Right forelimb (tissue), 1 donor: Measurements from ENCODE around the gene HTD2.
"Not testable (repeated sequence)": the region's sequence is repeated elsewhere in the genome, so short reads cannot be mapped to it uniquely, and the experiment has no call there.

Experiments used
- DNase-seq: peaks from one replicate; pipeline ENCODE4 v3.0.0-alpha.2; 2018

The HTD2 gene

DNA sequence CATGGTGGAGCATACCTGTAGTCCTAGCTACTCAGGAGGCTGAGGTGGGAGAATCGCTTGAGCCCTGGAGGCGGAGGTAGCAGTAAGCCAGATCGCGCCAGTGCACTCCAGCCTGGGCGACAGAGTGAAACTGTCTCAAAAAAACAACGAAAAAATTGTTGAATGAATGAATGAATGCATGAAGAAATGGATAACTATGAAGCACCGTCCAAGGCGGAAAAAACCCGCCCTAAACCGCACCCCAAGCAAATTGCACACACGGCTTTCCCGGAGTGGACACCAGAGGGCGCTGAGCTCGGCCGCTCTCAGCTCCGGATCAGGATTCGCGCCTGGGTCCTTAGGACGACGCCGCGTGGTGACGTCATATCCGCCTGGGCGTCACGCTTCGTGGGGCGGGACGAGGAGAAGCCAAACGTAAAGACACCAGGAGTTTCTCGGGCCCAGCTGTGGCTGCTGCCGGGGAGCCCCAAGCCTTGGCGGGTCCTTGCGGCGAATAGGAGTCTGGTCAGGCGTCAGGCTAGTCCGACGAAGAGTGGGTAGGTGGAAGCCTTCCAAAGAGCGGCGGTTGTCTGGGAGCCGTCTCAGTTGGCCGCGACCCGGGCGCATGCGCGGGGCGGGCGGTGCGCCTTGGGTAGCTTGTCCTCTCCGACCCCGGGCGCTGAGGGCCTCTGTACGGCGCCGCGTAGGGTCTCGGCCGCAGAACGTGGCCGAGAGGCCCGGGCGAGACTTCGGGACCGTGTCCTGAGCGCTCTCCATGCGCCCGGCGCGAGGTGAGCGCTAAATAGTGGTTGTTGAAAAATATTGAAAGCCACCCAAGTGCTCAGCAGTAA, at the start of gene HTD2, which contains the start of gene RPP14:
HTD2 (plus strand) TSS at position 639 of the 830 bp plus-strand sequence. CDS start 11,094 bp downstream, outside the sequence.
RPP14 (plus strand) TSS at position 364 of the 830 bp plus-strand sequence. CDS start 4,085 bp downstream, outside the sequence.
- DNase-seq: peak; percentile 100

DNA sequence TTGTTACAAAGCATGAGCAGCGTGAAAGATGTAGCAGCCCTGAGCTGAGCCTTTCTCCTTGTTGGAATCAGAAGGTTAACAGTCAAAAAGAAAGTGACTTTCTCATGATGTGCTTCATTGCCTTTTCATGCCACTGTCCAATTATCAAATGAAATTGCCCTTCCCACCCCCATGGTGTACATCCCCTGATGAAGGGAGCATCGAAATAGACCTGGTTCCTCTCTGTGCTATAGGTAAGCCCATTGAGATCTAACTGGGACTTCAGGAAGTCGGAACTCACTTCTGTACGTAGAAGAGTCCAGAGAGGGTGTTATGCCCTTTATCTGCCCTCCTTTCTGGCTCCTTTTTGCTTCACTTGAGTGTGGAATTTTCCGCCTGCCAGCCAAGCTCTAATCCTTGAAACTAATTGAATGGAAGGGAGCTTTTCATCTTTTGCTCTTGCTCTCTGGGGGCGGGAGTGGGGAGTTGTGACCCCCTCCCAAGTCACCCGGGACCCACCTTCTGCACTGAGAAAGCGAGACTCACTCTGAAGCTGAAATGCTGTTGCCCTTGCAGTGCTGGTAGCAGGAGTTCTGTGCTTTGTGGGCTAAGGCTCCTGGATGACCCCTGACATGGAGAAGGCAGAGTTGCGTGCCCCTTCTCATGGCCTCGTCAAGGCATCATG, 47.8 kb upstream of the HTD2 start:
- DNase-seq: no peak

DNA sequence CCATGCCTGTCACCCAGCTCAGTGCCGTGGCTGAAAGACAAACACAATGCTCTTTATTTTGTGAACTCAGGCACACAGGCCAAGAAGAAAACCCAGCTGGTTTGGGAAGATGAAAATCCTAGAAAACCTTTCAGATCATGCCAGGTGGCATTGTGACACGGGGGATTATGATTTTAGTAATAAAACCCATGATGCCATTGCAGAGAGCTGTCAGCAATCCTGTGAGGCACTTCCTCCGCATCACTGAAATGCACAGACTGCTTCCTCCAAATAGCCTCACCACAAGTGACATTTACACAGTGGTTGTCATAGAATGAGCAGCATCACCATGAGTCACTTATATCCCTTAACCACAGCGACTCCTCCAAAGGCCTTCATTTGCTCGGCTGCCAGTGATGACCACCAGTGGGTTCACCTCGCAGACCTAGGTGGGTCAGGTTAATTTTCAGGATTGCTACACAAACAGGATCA, 46.0 kb upstream of the HTD2 start:
- no peak for DNase-seq

DNA sequence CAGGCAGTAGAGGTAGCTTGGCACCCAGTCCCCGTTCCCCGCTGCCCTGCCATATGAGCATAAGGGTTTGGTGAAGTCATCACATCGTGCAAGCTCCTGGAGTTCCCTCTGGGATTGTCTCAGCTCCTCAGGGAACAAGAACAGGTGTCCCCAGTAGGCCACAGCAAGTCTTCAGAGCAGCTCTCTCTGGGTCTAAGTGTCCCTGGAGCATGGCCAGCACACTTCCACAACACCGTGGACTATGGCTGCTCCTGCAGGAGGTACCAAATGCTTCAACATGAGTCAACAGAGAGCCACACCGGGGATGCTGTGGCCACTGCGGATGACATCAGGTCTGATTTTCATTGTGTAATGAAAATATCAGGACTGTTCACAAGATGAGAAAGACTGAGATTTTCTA, 45.6 kb upstream of the HTD2 start:
- no peak for DNase-seq

DNA sequence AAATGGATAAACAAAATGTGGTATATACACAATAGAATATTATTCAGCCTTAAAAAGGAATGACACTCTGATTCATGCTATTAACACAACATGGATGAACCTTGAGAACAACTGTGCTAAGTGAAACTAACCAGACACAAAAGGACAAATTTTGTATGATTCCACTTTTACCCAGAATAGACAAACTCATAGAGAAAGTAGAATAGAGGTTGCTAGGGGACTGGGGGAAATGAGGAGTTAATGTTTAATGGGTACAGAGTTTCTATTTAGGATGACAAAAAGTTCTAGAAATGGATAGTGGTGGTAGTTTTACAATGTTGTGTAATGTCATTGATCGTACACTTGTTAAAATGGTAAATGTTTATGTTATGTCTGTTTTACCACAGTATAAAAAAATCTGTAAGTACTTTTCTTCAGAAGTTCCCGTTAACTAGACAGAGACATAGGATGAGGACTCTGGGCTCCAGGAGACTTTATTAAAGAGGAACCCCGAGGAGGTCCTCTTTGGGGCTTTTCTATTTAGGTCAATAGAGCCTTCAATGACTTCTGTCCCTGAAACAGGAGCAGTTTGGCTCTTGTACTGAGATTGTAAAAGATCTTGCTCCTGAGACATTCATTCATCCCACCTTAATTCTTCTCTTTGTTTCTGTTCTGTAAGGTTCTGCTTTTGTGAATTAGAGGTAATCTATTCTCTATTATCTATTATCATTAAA, 44.2 kb upstream of the HTD2 start:
- no peak for DNase-seq

DNA sequence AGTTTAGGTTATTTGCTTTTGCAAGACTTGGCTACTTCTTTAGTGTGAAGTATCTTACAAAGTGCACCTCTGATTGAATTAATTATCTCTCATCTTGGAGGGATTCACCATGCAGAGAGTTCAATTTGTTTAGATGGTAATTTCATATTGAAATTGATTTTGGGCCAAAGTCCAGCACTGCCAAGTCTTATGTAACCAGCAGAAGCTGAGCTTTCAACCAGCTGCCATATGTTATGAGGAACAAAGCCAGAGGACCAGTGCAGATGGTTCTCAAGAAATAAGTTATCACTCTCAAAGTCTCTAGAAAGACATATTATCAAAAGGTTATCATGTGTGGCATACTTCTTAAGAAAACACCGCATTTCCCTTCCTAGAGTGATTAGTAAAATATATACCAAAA, 39.7 kb upstream of the HTD2 start:
- no peak for DNase-seq

DNA sequence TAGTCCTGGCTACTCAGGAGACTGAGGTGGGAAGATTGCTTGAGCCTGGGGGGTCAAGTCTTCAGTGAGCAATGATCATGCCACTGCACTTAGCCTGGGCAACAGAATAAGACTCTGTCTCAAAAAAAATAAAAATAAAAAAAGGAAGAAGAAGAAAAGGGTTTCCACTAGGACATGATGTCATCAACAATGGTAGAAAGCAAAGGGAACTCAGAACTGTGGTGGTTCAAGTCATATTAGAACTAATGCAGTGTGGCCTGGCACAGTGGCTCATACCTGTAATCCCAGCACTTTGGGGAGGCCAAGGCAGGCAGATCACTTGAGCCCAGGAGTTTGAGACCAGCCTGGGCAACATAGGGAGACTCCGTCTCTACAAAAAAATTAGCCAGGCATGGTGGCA, 38.8 kb upstream of the HTD2 start:
- not testable (repeated sequence) for DNase-seq

DNA sequence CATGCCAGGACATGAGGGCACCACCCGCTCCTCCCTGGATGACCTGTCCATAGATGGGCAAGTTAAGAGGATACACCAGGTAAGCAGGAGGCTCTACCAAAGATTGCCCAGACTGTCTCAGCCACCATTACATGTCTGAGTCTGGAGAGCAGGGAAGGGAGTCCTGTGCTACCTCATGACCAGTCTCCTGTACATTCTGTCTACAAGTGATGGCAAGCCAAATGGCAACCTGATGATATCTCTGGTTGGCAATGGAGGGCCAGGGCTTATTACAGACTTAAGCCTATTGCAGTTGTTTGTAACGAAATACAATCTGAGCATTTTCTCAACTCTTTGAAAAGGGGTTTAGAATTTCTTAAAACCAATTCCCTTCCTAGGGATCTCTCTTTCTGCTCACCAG, 37.0 kb upstream of the HTD2 start:
- DNase-seq: no peak

DNA sequence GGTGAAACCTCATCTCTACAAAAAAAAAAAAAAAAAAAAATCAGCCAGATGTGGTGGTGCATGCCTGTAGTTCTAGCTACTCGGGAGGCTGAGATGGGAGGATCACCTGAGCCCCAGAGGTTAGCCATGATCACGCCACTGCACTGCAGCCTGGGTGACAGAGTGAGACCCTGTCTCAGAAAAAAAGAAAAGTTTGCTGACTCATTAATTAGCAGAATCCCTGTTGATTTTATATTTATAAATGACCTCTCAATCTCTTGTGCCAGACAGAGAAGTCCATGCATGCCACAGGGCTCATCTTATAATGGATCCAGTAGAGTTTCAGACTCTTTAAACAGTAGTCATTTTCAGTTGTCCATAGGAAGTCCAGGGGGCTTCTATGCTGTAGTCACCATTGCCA, 35.8 kb upstream of the HTD2 start:
- DNase-seq: no peak

DNA sequence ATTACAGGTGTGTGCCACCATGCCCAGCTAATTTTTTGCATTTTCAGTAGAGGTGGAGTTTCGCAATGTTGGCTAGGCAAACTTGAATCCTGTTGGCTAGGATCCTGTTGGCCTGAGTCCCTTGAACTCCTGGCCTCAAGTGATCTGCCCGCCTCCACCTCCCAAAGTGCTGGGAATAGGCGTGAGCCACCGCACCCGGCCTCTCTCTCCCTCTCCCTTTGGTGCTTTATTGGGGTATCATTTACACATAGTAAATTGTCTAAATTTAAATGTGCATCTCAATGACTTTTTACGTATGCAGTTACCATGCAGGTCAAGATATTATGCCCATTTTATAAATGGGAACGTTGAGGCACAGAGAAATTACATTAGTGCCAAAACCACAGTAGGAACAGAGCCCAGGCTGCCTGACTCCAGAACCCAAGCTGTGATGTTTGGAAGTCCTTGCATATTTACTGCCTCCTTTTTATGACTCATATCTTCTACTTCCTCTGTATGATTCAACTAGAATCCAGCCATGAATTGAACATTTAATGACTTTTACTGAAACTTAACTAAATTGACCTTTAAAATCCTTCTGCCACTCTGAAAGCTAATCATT, 34.3 kb upstream of the HTD2 start:
- no peak for DNase-seq

DNA sequence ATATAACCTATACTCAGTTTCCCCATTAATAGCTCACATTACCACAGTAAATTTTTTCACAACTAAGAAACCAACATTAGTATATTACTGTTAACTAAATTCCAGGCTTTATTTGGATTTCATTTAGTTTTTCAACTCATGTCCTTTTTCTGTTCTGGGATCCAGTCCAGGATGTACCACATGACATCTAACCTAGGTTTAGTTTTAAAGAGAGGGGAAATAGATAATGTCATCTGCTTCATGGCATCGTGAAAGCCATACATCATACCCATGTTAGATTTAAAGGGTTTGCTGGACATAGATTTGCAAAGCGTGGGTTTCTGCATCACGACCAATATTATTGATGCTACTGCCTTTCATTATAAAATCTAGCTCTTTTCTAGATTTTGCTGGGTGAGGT, 33.4 kb upstream of the HTD2 start:
- DNase-seq: no peak

DNA sequence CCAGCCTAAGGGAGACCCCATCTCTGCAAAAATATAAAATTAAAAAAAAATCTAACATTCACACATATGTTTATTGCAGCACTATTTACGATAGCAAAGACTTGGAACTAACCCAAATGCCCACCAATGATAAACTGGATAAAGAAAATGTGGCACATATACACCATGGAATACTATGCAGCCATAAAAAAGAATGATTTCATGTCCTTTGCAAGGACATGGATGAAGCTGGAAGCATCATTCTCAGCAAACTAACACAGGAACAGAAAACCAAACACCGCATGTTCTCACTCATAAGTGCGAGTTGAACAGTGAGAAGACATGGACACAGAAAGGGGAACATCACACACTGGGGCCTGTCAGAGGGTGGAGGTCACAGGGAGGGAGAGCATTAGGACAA, 33.0 kb upstream of the HTD2 start:
- not testable (repeated sequence) for DNase-seq

DNA sequence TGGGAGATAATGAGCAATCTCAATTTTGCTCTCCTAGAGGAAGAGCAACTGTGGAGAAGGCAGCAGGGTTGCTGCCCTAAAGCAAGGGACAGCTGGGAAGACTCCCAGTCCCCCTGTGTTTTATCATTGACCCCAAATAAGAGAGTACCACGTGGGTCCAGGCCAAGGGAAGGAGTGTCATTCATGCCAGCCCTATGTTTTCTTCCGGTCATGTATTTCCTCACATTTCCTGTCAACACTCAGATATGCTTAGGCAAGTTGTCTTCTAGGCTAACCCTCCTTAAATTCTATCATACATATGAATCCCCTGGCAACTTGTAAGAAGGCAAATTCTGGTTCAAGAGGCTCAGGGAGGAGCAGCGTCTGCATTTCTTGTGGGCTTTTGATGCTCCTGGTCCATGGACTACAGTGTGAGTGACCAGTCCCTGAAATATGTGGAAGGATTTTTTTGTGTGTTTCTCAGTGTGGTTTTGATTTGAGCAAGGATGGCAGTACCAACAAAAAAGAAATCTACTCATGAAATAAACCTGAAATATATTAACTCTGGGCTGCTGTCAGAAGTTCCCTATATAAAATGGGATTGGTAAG, 32.2 kb upstream of the HTD2 start:
- DNase-seq: no peak

DNA sequence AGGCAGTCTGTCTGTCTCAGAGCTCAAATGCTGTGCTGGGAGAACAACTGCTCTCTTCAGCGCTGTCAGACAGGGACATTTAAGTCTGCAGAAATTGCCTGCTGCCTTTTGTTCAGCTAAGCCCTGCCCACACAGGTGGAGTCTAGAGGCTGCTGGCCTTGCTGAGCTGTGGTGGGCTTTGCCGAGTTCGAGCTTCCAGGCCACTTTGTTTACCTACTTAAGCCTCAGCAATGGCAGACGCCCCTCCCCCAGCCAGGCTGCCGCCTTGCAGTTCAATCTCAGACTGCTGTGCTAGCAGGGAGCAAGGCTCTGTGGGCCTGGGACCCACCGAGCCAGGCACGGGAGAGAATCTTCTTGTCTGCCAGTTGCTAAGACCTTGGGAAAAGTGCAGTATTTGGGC, 25.3 kb upstream of the HTD2 start:
- no peak for DNase-seq

DNA sequence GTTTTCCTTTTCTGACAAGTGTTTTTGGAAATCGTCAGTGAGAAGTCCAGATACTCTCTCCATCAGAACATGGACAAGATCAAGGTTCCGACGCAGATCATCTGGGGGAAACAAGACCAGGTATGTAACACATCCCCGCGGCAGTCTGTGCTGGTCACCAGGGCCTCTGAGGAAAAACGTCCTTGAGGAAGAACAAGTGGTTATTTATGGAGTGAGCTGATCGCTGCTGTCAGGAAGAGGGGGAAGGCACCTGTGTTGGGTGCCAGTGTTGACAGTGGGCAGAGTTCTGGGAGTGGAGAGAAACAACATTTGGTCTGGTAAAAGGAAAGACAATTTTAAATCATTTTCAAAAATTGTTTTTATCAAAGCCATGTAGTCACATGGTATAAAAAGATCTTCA, 21.0 kb upstream of the HTD2 start:
- DNase-seq: no peak

DNA sequence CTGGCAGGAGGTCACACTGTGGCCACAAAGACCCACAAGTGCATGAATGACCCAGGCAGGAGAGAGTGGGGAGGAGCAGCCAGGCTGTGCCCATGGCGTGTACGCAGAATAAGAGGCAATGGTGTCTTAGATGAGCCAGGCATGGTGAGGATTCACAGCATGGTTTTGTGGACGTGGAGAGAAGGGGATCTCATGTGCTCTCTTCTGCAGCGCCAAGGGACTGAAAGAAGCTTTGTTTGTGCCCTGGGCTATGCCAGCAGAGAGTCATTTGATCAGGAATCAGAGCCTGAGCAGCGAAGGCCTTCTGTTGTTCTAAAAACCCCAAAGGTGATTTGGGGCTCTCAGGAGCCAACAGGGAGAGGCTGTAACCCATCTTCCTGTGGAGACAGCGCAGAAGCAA, 19.0 kb upstream of the HTD2 start:
- no peak for DNase-seq

DNA sequence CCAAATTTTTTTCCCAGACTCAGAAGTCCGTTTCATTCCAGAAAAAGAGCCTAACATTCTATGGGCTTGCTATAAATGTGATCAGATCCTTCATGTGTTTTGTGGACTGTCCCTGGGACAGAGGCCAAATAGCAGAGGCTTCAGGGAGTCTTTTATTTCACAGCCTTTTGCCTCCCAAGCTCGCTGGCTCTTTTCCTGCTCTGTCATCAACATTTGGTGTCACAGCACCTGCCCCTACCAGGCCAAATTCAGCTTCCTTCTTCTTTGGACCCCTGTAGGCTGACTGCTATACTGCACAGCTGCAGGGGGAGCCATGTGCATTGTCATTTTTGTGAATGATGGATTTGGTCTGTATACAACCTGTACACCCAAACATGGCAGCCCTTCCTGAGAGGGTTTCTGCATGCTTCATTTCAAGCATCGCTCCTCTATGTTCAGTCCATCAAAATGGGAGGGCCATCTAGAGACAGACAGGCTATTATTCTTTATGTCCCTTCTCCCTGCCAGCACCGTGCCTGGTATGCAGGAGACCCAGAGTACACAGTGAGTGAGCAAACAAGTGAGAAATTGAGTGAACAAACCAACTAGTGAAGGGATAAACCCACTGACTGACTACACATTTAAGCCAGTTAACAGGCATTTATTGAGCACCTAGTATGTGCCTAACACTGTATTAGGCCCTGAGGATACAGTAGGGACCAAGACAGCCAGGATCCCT, 18.1 kb upstream of the HTD2 start:
- DNase-seq: no peak

DNA sequence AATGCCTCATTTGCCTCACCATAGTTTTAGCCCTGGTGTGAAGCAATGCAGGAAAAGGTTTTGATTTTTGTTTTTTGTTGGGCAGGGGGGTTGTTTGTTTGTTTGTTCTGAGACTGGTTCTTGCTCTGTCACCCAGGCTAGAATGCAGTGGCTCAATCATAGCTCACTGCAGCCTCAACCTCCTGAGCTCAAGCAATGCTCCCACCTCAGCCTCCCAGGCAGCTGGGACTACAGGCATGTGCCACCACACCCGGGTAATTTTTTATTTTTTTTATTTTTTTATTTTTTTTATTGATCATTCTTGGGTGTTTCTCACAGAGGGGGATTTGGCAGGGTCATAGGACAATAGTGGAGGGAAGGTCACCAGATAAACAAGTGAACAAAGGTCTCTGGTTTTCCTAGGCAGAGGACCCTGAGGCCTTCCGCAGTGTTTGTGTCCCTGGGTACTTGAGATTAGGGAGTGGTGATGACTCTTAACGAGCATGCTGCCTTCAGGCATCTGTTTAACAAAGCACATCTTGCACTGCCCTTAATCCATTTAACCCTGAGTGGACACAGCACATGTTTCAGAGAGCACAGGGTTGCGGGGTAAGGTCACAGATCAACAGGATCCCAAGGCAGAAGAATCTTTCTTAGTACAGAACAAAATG, 17.2 kb upstream of the HTD2 start:
- DNase-seq: not testable (repeated sequence)

DNA sequence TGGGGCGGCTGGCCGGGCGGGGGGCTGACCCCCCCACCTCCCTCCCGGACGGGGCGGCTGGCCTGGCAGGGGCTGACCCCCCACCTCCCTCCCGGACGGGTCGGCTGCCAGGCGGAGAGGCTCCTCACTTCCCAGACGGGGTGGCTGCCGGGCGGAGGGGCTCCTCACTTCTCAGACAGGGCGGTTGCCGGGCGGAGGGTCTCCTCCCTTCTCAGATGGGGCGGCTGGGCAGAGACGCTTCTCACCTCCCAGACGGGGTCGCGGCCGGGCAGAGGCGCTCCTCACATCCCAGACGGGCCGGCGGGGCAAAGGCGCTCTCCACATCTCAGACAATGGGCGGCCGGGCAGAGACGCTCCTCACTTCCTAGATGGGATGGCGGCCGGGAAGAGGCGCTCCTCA, 15.9 kb upstream of the HTD2 start:
- not testable (repeated sequence) for DNase-seq

DNA sequence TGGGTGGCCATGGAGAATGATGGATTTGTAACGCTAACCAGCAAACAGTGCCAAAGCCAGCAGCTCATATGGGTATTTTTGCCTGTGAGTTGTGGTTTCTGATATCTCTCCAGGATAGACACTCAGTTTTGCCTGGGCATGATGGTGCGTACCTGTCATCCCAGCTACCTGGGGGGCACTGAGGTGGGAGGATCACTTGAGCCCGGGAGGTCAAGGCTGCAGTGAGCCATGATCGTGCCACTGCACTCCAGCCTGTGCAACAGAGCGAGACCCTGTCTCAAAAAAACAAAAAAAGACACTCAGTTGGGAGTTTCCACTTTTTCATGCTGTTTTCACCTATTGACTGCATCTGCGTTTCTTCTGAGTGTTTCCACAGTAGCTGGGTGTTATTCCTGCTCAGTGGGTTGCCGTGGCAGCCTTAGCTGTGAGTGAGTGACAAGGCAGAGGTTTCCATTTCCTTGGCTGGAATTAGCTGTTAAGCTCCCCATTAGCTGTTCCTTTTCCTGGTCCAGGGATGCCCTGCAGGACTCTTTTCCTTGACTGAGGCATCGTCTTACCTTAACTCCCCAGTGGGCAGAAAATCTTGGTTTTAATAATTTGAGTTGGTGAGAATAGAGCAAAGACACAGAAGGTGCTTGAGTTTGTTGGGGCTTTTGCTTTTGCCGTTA, 14.5 kb upstream of the HTD2 start:
- DNase-seq: no peak

DNA sequence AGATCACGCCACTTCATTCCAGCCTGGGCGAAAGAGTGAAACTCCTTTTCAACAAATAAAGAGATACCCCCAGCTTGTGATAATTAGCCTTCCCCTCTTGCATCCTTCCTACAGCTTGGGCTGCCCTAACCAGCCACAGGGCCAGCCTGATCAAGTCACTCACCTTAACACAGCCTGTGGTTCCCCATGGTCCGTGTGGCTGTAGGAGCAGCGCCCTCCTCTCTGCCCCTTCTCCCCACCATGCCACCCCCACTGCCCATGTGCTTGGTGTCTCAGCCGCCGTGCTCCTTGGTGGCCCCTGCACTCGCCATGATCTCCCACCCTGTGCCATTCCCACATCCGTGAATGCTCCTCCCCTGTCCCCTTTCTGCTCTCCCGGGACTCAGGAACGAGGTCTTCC, 13.5 kb upstream of the HTD2 start:
- no peak for DNase-seq
